Myometrial cell (primary cell): Measurements from ENCODE around the gene STXBP2. TPM values are rescaled to one million over a fixed set of nuclear protein-coding genes. Genes with fewer than 3 reads are reported as not detected.

Experiments used
- total RNA-seq: library from RNA; depleted of rRNA; stranded (reverse); fragments of >200 nt; gene quantifications from 2 replicates; pipeline ENCODE4 v1.2.3, GENCODE V29; 2015

Gene STXBP2
- total RNA-seq, result 12.1 and 22.8 TPM in 2 replicates

GRCh38 chr19:7636691-7637373, at the start of gene STXBP2:
Gene STXBP2 (plus strand): TSS chr19:7637110. CDS start chr19:7637150, 40 bp downstream.

GRCh38 chr19:7595466-7596133, 41.3 kb upstream of the STXBP2 start, which contains the start of gene CAMSAP3:
Gene CAMSAP3 (plus strand): TSS chr19:7595863. CDS start chr19:7596003, 140 bp downstream.

DNA sequence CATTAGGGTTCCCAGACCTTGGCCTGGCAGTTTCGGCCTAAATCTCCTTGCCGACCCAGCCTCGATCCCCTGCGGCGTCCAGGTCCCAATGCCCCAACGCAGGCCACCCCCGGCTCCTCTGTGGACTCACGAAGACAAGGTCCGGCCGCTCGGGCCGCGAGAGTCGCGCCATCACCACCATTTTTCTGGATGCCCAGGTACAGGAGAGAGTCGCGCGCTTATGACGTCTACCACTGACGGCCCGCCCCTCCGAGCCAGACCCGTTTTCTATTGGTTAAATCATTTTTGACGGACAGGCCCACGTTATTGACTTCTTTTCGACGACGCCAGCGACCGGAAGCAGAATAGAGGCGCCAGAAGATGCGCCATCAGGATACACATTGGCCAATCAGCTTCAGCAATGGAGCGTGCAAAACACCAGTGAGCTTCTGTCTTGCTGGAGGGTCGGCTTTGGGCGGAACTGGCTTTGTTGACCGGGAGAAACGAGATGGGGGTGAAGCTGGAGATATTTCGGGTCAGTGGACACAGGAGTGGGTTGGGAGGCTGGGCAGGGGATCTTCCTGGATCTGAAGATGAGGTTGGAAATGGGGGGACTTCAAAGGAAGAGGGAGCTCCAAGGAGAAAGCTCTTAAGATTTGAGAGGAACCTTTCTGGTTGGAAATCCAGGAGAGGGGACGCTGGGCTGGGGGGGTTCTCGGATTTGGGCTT, 7.4 kb upstream of the STXBP2 start, which contains the start of the genes PET100 and XAB2:
Gene PET100, plus strand, starts transcription at position 447 of the 708 bp plus-strand sequence. Its CDS starts 41 bp downstream, at position 488.
Gene XAB2, minus strand, starts transcription at position 199 of the 708 bp plus-strand sequence. Its CDS starts 18 bp downstream, at position 181.

GRCh38 chr19:7633698-7634097, 3.2 kb upstream of the STXBP2 start, which contains the start of gene PCP2:
Gene PCP2 (minus strand): TSS chr19:7633719. CDS start chr19:7633457, 262 bp downstream.

GRCh38 chr19:7668842-7669241, 31.9 kb downstream of the STXBP2 start, which contains the start of gene RETN:
Gene RETN (plus strand): TSS chr19:7669049. CDS start chr19:7669327, 278 bp downstream.

DNA sequence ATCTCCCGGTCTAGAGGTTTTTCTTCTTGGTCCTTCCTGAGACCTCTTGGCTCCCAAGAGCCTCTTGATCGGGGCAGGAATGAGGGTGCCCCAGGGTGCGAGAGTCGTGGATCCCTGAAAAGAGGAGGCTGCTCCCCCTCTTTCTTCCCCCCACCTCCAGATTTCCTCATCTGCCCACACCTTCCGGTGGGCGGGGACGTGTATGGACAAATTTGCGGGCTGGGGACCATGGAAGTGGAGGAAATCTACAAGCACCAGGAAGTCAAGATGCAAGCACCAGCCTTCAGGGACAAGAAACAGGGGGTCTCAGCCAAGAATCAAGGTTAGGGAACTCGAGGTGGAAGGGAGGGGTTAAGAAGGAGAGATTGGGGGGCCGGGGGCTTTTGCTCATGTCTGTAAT, 39.9 kb downstream of the STXBP2 start, which contains the start of gene MCEMP1:
Gene MCEMP1, plus strand, starts transcription at position 237 of the 400 bp plus-strand sequence. Its CDS starts 31 bp downstream, at position 268.

GRCh38 chr19:7680606-7681339, 43.9 kb downstream of the STXBP2 start, which contains the start of gene TRAPPC5:
Gene TRAPPC5 (plus strand): TSS chr19:7680833. CDS start chr19:7682254, 1,421 bp downstream.

Other genes with a start within 250 kb of the STXBP2 start
- gene PEX11G, start 148.1 kb upstream of the STXBP2 start, total RNA-seq, result 2.6 and 3.9 TPM in 2 replicates
- gene ZNF358, start 121.0 kb upstream of the STXBP2 start, total RNA-seq, result 20.2 and 22.5 TPM in 2 replicates
- gene MCOLN1, start 114.5 kb upstream of the STXBP2 start, total RNA-seq, result 3.9 and 4.6 TPM in 2 replicates
- 159 and 163 TPM in 2 replicates for gene PNPLA6, start 101.4 kb upstream of the STXBP2 start, total RNA-seq
- gene CAMSAP3, start 41.2 kb upstream of the STXBP2 start, total RNA-seq, result not detected in 2 replicates
- gene XAB2, start 7.6 kb upstream of the STXBP2 start, total RNA-seq, result 42.2 and 45.3 TPM in 2 replicates
- 4.9 and 7.4 TPM in 2 replicates for gene PET100, start 7.3 kb upstream of the STXBP2 start, total RNA-seq
- not detected in 2 replicates for gene PCP2, start 3.4 kb upstream of the STXBP2 start, total RNA-seq
- gene RETN, start 31.9 kb downstream of the STXBP2 start, total RNA-seq, result not detected in 2 replicates
- not detected in 2 replicates for gene MCEMP1, start 40.0 kb downstream of the STXBP2 start, total RNA-seq
- 86.2 and 107 TPM in 2 replicates for gene TRAPPC5, start 43.7 kb downstream of the STXBP2 start, total RNA-seq
- not detected in 2 replicates for gene FCER2, start 65.0 kb downstream of the STXBP2 start, total RNA-seq
- not detected in 2 replicates for gene CLEC4G, start 95.0 kb downstream of the STXBP2 start, total RNA-seq
- gene CD209, start 110.4 kb downstream of the STXBP2 start, total RNA-seq, result not detected in 2 replicates
- not detected in 2 replicates for gene CLEC4M, start 126.1 kb downstream of the STXBP2 start, total RNA-seq
- 25.5 and 44.4 TPM in 2 replicates for gene EVI5L, start 193.1 kb downstream of the STXBP2 start, total RNA-seq
- gene PRR36, start 237.3 kb downstream of the STXBP2 start, total RNA-seq, result not detected in 2 replicates